Fibroblast of skin of scalp (primary cell): Measurements from ENCODE around the gene ARFGAP1. TPM values are rescaled to one million over a fixed set of nuclear protein-coding genes. Genes with fewer than 3 reads are reported as not detected.

Source experiments
- DNase-seq: peaks from one replicate; pipeline ENCODE4 v3.0.0-alpha.2; 2013
- polyA plus RNA-seq, 2 experiments: library from polyadenylated mRNA; unstranded; fragments of 120-200 nt; gene quantifications; one replicate each; pipeline ENCODE4 v1.2.1, GENCODE V29; 2013; ENCODE audit not compliant: insufficient read length in 2 of 2

The ARFGAP1 gene
- 121 TPM for polyA plus RNA-seq (2013, experiment 1 of 2; ENCODE audit: insufficient read length)
- 113 TPM for polyA plus RNA-seq (2013, experiment 2 of 2; ENCODE audit: insufficient read length)

- peak; percentile 89 for DNase-seq
Measured at GRCh38 chr20:63272105-63273058, at the start of gene ARFGAP1. TSS of gene ARFGAP1 (plus strand) at chr20:63272813. CDS start at chr20:63275581, 2,768 bp downstream.

GRCh38 chr20:63223121-63223825 is 49.3 kb upstream of the ARFGAP1 start:
- peak; percentile 38 for DNase-seq

- no peak for DNase-seq
Measured at GRCh38 chr20:63223826-63224207, 48.8 kb upstream of the ARFGAP1 start.

- peak; percentile 56 for DNase-seq
Measured at GRCh38 chr20:63224412-63225081, 48.1 kb upstream of the ARFGAP1 start.

GRCh38 chr20:63225082-63225454 is 47.5 kb upstream of the ARFGAP1 start:
- DNase-seq, result no peak

- DNase-seq, result no peak
Measured at GRCh38 chr20:63226042-63226943, 46.3 kb upstream of the ARFGAP1 start.

- DNase-seq, result no peak
Measured at GRCh38 chr20:63227260-63227659, 45.4 kb upstream of the ARFGAP1 start.

- no peak for DNase-seq
Measured at GRCh38 chr20:63228806-63229205, 43.8 kb upstream of the ARFGAP1 start.

GRCh38 chr20:63230800-63231268 is 41.8 kb upstream of the ARFGAP1 start:
- DNase-seq, result peak; percentile 69

GRCh38 chr20:63232235-63233060 is 40.2 kb upstream of the ARFGAP1 start:
- DNase-seq, result peak; percentile 95

GRCh38 chr20:63233061-63233344 is 39.6 kb upstream of the ARFGAP1 start:
- no peak for DNase-seq

- DNase-seq, result no peak
Measured at GRCh38 chr20:63233924-63234323, 38.7 kb upstream of the ARFGAP1 start.

GRCh38 chr20:63234693-63235398 is 37.8 kb upstream of the ARFGAP1 start:
- no peak for DNase-seq

GRCh38 chr20:63235399-63235983 is 37.1 kb upstream of the ARFGAP1 start, which contains the start of gene BIRC7:
TSS of gene BIRC7 (plus strand) at chr20:63235905. CDS start at chr20:63236097, 192 bp downstream.
- no peak for DNase-seq

GRCh38 chr20:63236116-63236837 is 36.3 kb upstream of the ARFGAP1 start:
- no peak for DNase-seq

- DNase-seq, result no peak
Measured at GRCh38 chr20:63238031-63238430, 34.6 kb upstream of the ARFGAP1 start.

- DNase-seq, result peak; percentile 27
Measured at GRCh38 chr20:63238514-63239125, 34.0 kb upstream of the ARFGAP1 start.

- DNase-seq, result no peak
Measured at GRCh38 chr20:63239431-63239830, 33.2 kb upstream of the ARFGAP1 start.

GRCh38 chr20:63240004-63240403 is 32.6 kb upstream of the ARFGAP1 start:
- DNase-seq, result no peak
